Right hindlimb (tissue), 1 donor: ENCODE results near the gene ACSF2.
"Not testable (repeated sequence)": the region's sequence is repeated elsewhere in the genome, so short reads cannot be mapped to it uniquely, and the experiment has no call there.

Source experiments
- DNase-seq: peaks from one replicate; pipeline ENCODE4 v3.0.0-alpha.2; 2018

ACSF2 gene

GRCh38 chr17:50465635-50466034, 39.6 kb downstream of the ACSF2 start:
- no peak for DNase-seq

GRCh38 chr17:50466371-50467113, 40.5 kb downstream of the ACSF2 start:
- no peak for DNase-seq

GRCh38 chr17:50467114-50467854, 41.3 kb downstream of the ACSF2 start:
- no peak for DNase-seq

GRCh38 chr17:50467855-50468303, 41.9 kb downstream of the ACSF2 start:
- DNase-seq, result no peak

GRCh38 chr17:50468304-50469207, 42.5 kb downstream of the ACSF2 start, which contains the start of gene CHAD:
CHAD (minus strand) TSS chr17:50468880; CDS start chr17:50468813, 67 bp downstream.
- peak; percentile 69 for DNase-seq

- peak; percentile 61 for DNase-seq
These were observed 43.2 kb downstream of the ACSF2 start for GRCh38 chr17:50469208-50469605.

GRCh38 chr17:50469671-50470305, 43.8 kb downstream of the ACSF2 start:
- peak; percentile 46 for DNase-seq

GRCh38 chr17:50470426-50470825, 44.4 kb downstream of the ACSF2 start:
- peak; percentile 74 for DNase-seq

- peak; percentile 79 for DNase-seq
These were observed 45.2 kb downstream of the ACSF2 start for GRCh38 chr17:50471009-50471905.

- DNase-seq, result no peak
These were observed 46.3 kb downstream of the ACSF2 start for GRCh38 chr17:50472286-50472685.

- not testable (repeated sequence) for DNase-seq
These were observed 46.7 kb downstream of the ACSF2 start for GRCh38 chr17:50472761-50473161.

- DNase-seq, result no peak
These were observed 47.9 kb downstream of the ACSF2 start for GRCh38 chr17:50473901-50474300.

GRCh38 chr17:50474523-50474922, 48.5 kb downstream of the ACSF2 start:
- peak; percentile 3 for DNase-seq

GRCh38 chr17:50475362-50475761, 49.3 kb downstream of the ACSF2 start:
- peak; percentile 3 for DNase-seq

- peak; percentile 6 for DNase-seq
These were observed 49.9 kb downstream of the ACSF2 start for GRCh38 chr17:50475775-50476544.

- DNase-seq, result no peak
These were observed 50.7 kb downstream of the ACSF2 start for GRCh38 chr17:50476545-50477315.

- DNase-seq, result no peak
These were observed 52.0 kb downstream of the ACSF2 start for GRCh38 chr17:50477976-50478375.

- peak; percentile 92 for DNase-seq
These were observed 52.7 kb downstream of the ACSF2 start, which contains the start of gene RSAD1 for GRCh38 chr17:50478391-50479381. RSAD1 (plus strand) TSS chr17:50478860; CDS start chr17:50478885, 25 bp downstream.
